ENCODE data around the gene SHROOM3.
A peak's percentile ranks its signal among the peaks of the same experiment; 100 is the strongest.

SHROOM3 gene

GRCh38 chr4:76732246-76732645 lies 297.2 kb downstream of the SHROOM3 start:
- Histone ChIP-seq H3K4me3 (ENCODE audit: low read depth, low read length) (no peak overlapping the region), H3K27me3 (ENCODE audit: control insufficient read depth, insufficient read depth, low read length) (no peaks in the 10 kb centered on the region), H3K27ac (ENCODE audit: low read depth, low read length) (no peak overlapping the region), H3K9me3 (ENCODE audit: control insufficient read depth, insufficient read depth, low read length) (no peaks in the 10 kb centered on the region), H3K36me3 (ENCODE audit: control insufficient read depth, insufficient read depth, low read length) (peaks cover 33% of the 10 kb centered on the region), H3K9ac (ENCODE audit: low read depth, low read length) (no peak overlapping the region), H3K4me1 (ENCODE audit: control insufficient read depth, insufficient read depth, low read length) (peaks cover 47% of the 10 kb centered on the region)

GRCh38 chr4:76733068-76733771 lies 298.2 kb downstream of the SHROOM3 start:
- H3K4me3 ChIP-seq (ENCODE audit: low read depth, low read length) = no peak overlapping the region
- no peak overlapping the region for H3K9ac ChIP-seq (ENCODE audit: low read depth, low read length)
- peaks cover 44% of the 10 kb centered on the region for H3K4me1 ChIP-seq (ENCODE audit: control insufficient read depth, insufficient read depth, low read length)
- peaks cover 35% of the 10 kb centered on the region for H3K36me3 ChIP-seq (ENCODE audit: control insufficient read depth, insufficient read depth, low read length)
- peak overlapping the region; percentile 3 for H3K27ac ChIP-seq (ENCODE audit: low read depth, low read length)
- no peaks in the 10 kb centered on the region for H3K27me3 ChIP-seq (ENCODE audit: control insufficient read depth, insufficient read depth, low read length)
- H3K9me3 ChIP-seq (ENCODE audit: control insufficient read depth, insufficient read depth, low read length) = no peaks in the 10 kb centered on the region

- no peaks in the 10 kb centered on the region for H3K27me3 ChIP-seq (ENCODE audit: control insufficient read depth, insufficient read depth, low read length)
- H3K9ac ChIP-seq (ENCODE audit: low read depth, low read length) = no peak overlapping the region
Measured at GRCh38 chr4:76736414-76736813, 301.4 kb downstream of the SHROOM3 start.

DNA sequence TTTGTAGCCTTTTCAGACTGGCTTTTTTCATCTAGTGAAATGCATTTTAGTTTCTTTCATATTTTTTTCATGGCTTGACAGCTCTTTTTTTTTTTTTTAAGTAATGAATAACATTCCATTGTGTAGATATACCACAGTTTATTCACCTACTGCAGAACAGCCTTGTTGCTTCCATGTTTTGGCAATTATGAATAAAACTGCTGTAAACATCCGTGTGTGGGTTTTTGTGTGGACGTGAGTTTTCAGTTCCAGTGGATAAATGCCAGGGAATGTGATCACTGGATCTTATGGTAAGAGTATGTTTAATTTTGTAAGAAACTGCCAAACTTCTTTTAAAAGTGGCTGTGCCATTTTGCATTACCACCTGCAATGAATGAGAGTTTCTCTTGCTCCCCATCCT lies 302.2 kb downstream of the SHROOM3 start:
- H3K9me3 ChIP-seq (ENCODE audit: control insufficient read depth, insufficient read depth, low read length) = no peaks in the 10 kb centered on the region
- H3K36me3 ChIP-seq (ENCODE audit: control insufficient read depth, insufficient read depth, low read length) = peaks cover 51% of the 10 kb centered on the region
- no peak overlapping the region for H3K9ac ChIP-seq (ENCODE audit: low read depth, low read length)
- no peak overlapping the region for H3K27ac ChIP-seq (ENCODE audit: low read depth, low read length)
- no peaks in the 10 kb centered on the region for H3K27me3 ChIP-seq (ENCODE audit: control insufficient read depth, insufficient read depth, low read length)
- no peak overlapping the region for H3K4me3 ChIP-seq (ENCODE audit: low read depth, low read length)
- H3K4me1 ChIP-seq (ENCODE audit: control insufficient read depth, insufficient read depth, low read length) = peaks cover 17% of the 10 kb centered on the region

More at GRCh38 chr4:76736414-76736813, 301.4 kb downstream of the SHROOM3 start:
- peaks cover 53% of the 10 kb centered on the region for H3K36me3 ChIP-seq (ENCODE audit: control insufficient read depth, insufficient read depth, low read length)
- H3K9me3 ChIP-seq (ENCODE audit: control insufficient read depth, insufficient read depth, low read length) = no peaks in the 10 kb centered on the region
- no peak overlapping the region for H3K4me3 ChIP-seq (ENCODE audit: low read depth, low read length)
- no peak overlapping the region for H3K27ac ChIP-seq (ENCODE audit: low read depth, low read length)
- peaks cover 17% of the 10 kb centered on the region for H3K4me1 ChIP-seq (ENCODE audit: control insufficient read depth, insufficient read depth, low read length)

DNA sequence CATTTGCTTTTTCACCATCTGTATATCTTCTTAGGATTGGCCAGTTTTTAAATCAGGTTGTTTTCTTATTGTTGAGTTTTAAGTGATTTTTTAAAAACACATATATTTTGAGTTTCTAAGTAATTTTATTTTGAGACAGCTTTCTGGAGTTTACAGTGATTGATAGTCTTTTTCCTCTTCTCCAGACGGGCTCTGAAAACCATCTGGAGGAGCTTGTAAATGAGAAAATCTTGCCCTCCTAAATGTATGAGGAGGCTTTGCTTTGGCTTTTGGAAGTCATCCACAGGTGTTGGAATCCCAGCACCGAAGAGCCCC lies 302.7 kb downstream of the SHROOM3 start:
- H3K27me3 ChIP-seq (ENCODE audit: control insufficient read depth, insufficient read depth, low read length) = no peaks in the 10 kb centered on the region
- H3K9me3 ChIP-seq (ENCODE audit: control insufficient read depth, insufficient read depth, low read length) = no peaks in the 10 kb centered on the region
- no peak overlapping the region for H3K27ac ChIP-seq (ENCODE audit: low read depth, low read length)
- no peak overlapping the region for H3K4me3 ChIP-seq (ENCODE audit: low read depth, low read length)
- H3K36me3 ChIP-seq (ENCODE audit: control insufficient read depth, insufficient read depth, low read length) = peaks cover 46% of the 10 kb centered on the region
- peaks cover 11% of the 10 kb centered on the region for H3K4me1 ChIP-seq (ENCODE audit: control insufficient read depth, insufficient read depth, low read length)
- no peak overlapping the region for H3K9ac ChIP-seq (ENCODE audit: low read depth, low read length)

GRCh38 chr4:76738086-76738931 lies 303.3 kb downstream of the SHROOM3 start:
- no peak overlapping the region for H3K9ac ChIP-seq (ENCODE audit: low read depth, low read length)
- no peak overlapping the region for H3K4me3 ChIP-seq (ENCODE audit: low read depth, low read length)
- H3K4me1 ChIP-seq (ENCODE audit: control insufficient read depth, insufficient read depth, low read length) = peaks cover 5% of the 10 kb centered on the region
- H3K27me3 ChIP-seq (ENCODE audit: control insufficient read depth, insufficient read depth, low read length) = no peaks in the 10 kb centered on the region
- no peak overlapping the region for H3K27ac ChIP-seq (ENCODE audit: low read depth, low read length)
- no peaks in the 10 kb centered on the region for H3K9me3 ChIP-seq (ENCODE audit: control insufficient read depth, insufficient read depth, low read length)
- H3K36me3 ChIP-seq (ENCODE audit: control insufficient read depth, insufficient read depth, low read length) = peaks cover 44% of the 10 kb centered on the region

DNA sequence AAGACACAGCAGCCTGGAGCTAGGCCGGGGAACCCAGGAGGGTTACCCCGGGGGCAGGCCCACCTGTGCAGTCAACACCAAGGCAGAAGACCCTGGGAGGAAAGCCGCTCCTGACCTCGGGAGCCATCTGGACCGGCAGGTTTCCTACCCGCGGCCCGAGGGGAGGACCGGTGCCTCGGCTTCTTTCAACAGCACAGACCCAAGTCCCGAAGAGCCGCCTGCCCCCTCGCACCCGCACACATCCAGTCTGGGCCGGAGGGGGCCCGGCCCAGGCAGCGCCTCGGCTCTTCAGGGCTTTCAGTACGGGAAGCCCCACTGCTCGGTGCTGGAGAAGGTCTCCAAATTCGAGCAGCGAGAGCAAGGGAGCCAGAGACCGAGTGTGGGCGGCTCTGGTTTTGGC lies 305.2 kb downstream of the SHROOM3 start:
- H3K4me3 ChIP-seq (ENCODE audit: low read depth, low read length) = no peak overlapping the region
- H3K27ac ChIP-seq (ENCODE audit: low read depth, low read length) = no peak overlapping the region
- H3K9me3 ChIP-seq (ENCODE audit: control insufficient read depth, insufficient read depth, low read length) = no peaks in the 10 kb centered on the region
- no peaks in the 10 kb centered on the region for H3K27me3 ChIP-seq (ENCODE audit: control insufficient read depth, insufficient read depth, low read length)
- H3K4me1 ChIP-seq (ENCODE audit: control insufficient read depth, insufficient read depth, low read length) = no peaks in the 10 kb centered on the region
- no peak overlapping the region for H3K9ac ChIP-seq (ENCODE audit: low read depth, low read length)
- peaks cover 32% of the 10 kb centered on the region for H3K36me3 ChIP-seq (ENCODE audit: control insufficient read depth, insufficient read depth, low read length)

DNA sequence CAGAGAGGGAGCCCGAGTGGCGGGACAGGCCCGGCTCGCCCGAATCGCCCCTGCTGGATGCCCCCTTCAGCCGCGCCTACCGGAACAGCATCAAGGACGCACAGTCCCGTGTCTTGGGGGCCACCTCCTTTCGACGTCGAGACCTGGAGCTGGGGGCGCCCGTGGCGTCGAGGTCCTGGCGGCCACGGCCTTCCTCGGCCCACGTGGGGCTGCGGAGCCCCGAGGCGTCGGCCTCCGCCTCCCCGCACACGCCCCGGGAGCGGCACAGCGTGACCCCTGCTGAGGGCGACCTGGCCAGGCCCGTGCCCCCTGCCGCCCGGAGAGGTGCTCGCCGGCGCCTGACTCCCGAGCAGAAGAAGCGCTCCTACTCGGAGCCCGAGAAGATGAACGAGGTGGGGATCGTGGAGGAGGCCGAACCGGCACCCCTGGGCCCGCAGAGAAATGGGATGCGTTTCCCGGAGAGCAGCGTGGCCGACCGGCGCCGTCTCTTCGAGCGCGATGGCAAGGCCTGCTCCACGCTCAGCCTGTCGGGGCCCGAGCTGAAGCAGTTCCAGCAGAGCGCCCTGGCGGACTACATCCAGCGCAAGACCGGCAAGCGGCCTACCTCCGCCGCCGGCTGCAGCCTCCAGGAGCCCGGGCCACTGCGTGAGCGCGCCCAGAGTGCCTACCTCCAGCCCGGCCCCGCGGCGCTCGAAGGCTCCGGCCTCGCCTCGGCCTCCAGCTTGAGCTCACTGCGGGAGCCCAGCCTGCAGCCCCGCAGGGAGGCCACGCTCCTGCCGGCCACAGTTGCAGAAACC lies 306.0 kb downstream of the SHROOM3 start:
- Histone ChIP-seq H3K4me1 (ENCODE audit: control insufficient read depth, insufficient read depth, low read length) (no peaks in the 10 kb centered on the region), H3K4me3 (ENCODE audit: low read depth, low read length) (no peak overlapping the region), H3K9me3 (ENCODE audit: control insufficient read depth, insufficient read depth, low read length) (no peaks in the 10 kb centered on the region), H3K36me3 (ENCODE audit: control insufficient read depth, insufficient read depth, low read length) (peaks cover 32% of the 10 kb centered on the region), H3K27me3 (ENCODE audit: control insufficient read depth, insufficient read depth, low read length) (no peaks in the 10 kb centered on the region), H3K27ac (ENCODE audit: low read depth, low read length) (no peak overlapping the region), H3K9ac (ENCODE audit: low read depth, low read length) (no peak overlapping the region)

DNA sequence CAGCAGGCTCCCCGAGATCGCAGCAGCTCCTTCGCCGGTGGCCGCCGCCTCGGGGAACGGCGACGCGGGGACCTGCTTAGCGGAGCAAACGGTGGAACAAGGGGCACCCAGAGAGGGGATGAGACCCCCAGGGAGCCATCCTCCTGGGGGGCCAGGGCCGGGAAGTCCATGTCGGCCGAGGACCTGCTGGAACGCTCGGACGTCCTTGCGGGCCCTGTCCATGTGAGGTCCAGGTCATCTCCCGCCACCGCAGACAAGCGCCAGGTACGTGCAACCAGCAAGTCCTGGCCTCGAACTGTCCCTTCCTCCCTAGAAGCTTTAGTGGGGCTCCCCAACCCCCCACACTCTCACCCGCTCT lies 306.6 kb downstream of the SHROOM3 start:
- peaks cover 35% of the 10 kb centered on the region for H3K36me3 ChIP-seq (ENCODE audit: control insufficient read depth, insufficient read depth, low read length)
- H3K27me3 ChIP-seq (ENCODE audit: control insufficient read depth, insufficient read depth, low read length) = no peaks in the 10 kb centered on the region
- H3K9me3 ChIP-seq (ENCODE audit: control insufficient read depth, insufficient read depth, low read length) = no peaks in the 10 kb centered on the region
- no peak overlapping the region for H3K4me3 ChIP-seq (ENCODE audit: low read depth, low read length)
- no peaks in the 10 kb centered on the region for H3K4me1 ChIP-seq (ENCODE audit: control insufficient read depth, insufficient read depth, low read length)
- H3K27ac ChIP-seq (ENCODE audit: low read depth, low read length) = no peak overlapping the region
- no peak overlapping the region for H3K9ac ChIP-seq (ENCODE audit: low read depth, low read length)

DNA sequence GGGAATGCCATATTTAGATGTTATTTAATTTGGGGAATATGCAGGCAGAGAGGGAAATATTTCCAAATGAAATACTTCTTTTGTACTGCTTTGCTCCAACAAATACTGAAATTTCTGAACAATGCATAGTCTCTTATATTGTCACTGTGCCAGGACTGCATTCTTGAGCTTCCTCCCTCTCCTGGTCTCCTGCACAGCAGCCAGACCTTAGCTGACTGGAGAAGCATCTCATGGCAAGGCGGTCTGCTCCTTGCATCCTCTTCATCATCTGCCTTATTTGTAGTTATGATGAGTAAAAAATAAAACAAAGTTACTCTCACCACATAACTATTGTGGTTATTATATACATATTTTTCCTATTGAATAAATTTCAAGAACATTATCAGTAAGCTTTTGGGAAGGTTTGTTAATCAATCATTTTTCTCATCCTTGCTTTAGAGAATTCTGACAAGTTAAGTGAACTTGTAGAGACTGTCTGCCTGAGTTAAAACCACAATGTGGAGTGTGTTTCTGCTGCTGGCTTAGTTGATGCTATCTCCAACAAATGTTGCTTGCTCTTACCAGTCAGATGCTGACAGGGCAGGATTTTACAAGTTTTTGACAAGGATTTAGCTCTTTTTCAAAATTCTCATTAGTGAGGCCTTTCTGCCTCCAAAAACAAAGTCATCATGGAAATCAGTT lies 309.4 kb downstream of the SHROOM3 start:
- Histone ChIP-seq H3K9me3 (ENCODE audit: control insufficient read depth, insufficient read depth, low read length) (no peaks in the 10 kb centered on the region), H3K9ac (ENCODE audit: low read depth, low read length) (no peak overlapping the region), H3K4me1 (ENCODE audit: control insufficient read depth, insufficient read depth, low read length) (peaks cover 5% of the 10 kb centered on the region), H3K27ac (ENCODE audit: low read depth, low read length) (no peak overlapping the region), H3K36me3 (ENCODE audit: control insufficient read depth, insufficient read depth, low read length) (peaks cover 27% of the 10 kb centered on the region), H3K27me3 (ENCODE audit: control insufficient read depth, insufficient read depth, low read length) (no peaks in the 10 kb centered on the region), H3K4me3 (ENCODE audit: low read depth, low read length) (no peak overlapping the region)

All from HUES48 (cell line).